ENCODE data around the gene PAK4. TPM values are rescaled to one million over a fixed set of nuclear protein-coding genes. Genes with fewer than 3 reads are reported as not detected.

PAK4 gene
- total RNA-seq, 1 experiment from 2014 or later = 90.1 TPM

- Histone ChIP-seq H4K20me1 (ENCODE audit: insufficient read depth) (no peaks in the 10 kb centered on the region), H3K4me1 (ENCODE audit: control insufficient read depth in 1 of 2, insufficient read depth in 2 of 2, low read length in 2 of 2) (peaks cover 11 to 40% of the 10 kb centered on the region in 2 experiments; a peak in 3 of 4 replicates), H3K9ac (ENCODE audit: low read length) (peak overlapping the region; percentile 76; the same call in 1 of the 2 replicates), H3K36me3 (ENCODE audit: control insufficient read depth in 1 of 2, insufficient read depth in 2 of 2, low read length in 2 of 2) (no peaks in the 10 kb centered on the region), H3K4me3 (replicated peaks in 1 of 2; ENCODE audit: low read depth in 1 of 2, low read length in 2 of 2) (no peak overlapping the region), H3K9me3 (ENCODE audit: control insufficient read depth in 1 of 2, insufficient read depth in 1 of 2, low read depth in 1 of 2, low read length in 2 of 2) (no peaks in the 10 kb centered on the region), H3K27ac (ENCODE audit: low read depth, low read length) (no peak overlapping the region), H3K79me2 (ENCODE audit: insufficient read depth, low read length) (peaks cover 10% of the 10 kb centered on the region; the same call in 1 of the 2 replicates), H2AFZ (ENCODE audit: low read depth, low read length, poor library complexity, severe bottlenecking) (no peak overlapping the region), H3K27me3 (ENCODE audit: insufficient read depth, low read length) (no peaks in the 10 kb centered on the region), H3K4me2 (ENCODE audit: low read length) (peak overlapping the region; percentile 92), H3K9me2 (ENCODE audit: insufficient read depth) (no peaks in the 10 kb centered on the region)
- ATAC-seq = no peak
- intact Hi-C loops (cut with micrococcal nuclease) = no loop called here
- BruUV-seq (replicated peaks) = no TSS peak
- RAD21 ChIA-PET (ENCODE audit: low non-redundant PET in 1 of 2, low total read pairs in 2 of 2, uncharacterized antibody in 2 of 2, unreplicated experiment in 2 of 2) = no interaction called here
- no peak for TF ChIP-seq FOSL1 (IDR thresholded peaks at IDR 0.05; ENCODE audit: low read depth)
- no peak for TF ChIP-seq POLR2A (IDR thresholded peaks at IDR 0.05; ENCODE audit: borderline replicate concordance, extremely low read depth, insufficient read depth, insufficient read length)
- TF ChIP-seq TCF7L2 (IDR thresholded peaks at IDR 0.05; ENCODE audit: borderline replicate concordance, extremely low read depth, insufficient read depth, insufficient read length) = no peak
- TF ChIP-seq EZH2 (IDR thresholded peaks at IDR 0.05) = no peak
- no peak for TF ChIP-seq JUND (IDR thresholded peaks at IDR 0.05)
- TF ChIP-seq, protein P1, sequence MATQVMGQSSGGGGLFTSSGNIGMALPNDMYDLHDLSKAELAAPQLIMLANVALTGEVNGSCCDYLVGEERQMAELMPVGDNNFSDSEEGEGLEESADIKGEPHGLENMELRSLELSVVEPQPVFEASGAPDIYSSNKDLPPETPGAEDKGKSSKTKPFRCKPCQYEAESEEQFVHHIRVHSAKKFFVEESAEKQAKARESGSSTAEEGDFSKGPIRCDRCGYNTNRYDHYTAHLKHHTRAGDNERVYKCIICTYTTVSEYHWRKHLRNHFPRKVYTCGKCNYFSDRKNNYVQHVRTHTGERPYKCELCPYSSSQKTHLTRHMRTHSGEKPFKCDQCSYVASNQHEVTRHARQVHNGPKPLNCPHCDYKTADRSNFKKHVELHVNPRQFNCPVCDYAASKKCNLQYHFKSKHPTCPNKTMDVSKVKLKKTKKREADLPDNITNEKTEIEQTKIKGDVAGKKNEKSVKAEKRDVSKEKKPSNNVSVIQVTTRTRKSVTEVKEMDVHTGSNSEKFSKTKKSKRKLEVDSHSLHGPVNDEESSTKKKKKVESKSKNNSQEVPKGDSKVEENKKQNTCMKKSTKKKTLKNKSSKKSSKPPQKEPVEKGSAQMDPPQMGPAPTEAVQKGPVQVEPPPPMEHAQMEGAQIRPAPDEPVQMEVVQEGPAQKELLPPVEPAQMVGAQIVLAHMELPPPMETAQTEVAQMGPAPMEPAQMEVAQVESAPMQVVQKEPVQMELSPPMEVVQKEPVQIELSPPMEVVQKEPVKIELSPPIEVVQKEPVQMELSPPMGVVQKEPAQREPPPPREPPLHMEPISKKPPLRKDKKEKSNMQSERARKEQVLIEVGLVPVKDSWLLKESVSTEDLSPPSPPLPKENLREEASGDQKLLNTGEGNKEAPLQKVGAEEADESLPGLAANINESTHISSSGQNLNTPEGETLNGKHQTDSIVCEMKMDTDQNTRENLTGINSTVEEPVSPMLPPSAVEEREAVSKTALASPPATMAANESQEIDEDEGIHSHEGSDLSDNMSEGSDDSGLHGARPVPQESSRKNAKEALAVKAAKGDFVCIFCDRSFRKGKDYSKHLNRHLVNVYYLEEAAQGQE (IDR thresholded peaks at IDR 0.05; ENCODE audit: low read depth) = no peak
- no peak for TF ChIP-seq RAD21 (IDR thresholded peaks at IDR 0.05; ENCODE audit: low read depth)
- TF ChIP-seq, protein P2, sequence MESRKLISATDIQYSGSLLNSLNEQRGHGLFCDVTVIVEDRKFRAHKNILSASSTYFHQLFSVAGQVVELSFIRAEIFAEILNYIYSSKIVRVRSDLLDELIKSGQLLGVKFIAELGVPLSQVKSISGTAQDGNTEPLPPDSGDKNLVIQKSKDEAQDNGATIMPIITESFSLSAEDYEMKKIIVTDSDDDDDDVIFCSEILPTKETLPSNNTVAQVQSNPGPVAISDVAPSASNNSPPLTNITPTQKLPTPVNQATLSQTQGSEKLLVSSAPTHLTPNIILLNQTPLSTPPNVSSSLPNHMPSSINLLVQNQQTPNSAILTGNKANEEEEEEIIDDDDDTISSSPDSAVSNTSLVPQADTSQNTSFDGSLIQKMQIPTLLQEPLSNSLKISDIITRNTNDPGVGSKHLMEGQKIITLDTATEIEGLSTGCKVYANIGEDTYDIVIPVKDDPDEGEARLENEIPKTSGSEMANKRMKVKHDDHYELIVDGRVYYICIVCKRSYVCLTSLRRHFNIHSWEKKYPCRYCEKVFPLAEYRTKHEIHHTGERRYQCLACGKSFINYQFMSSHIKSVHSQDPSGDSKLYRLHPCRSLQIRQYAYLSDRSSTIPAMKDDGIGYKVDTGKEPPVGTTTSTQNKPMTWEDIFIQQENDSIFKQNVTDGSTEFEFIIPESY (IDR thresholded peaks at IDR 0.05; ENCODE audit: extremely low read depth, insufficient replicate concordance, low read length) = no peak
- TF ChIP-seq CEBPB (IDR thresholded peaks at IDR 0.05; ENCODE audit: low read depth) = no peak
- TF ChIP-seq EGR1 (IDR thresholded peaks at IDR 0.05; ENCODE audit: low read depth) = no peak
- no peak for TF ChIP-seq ZNF274 (IDR thresholded peaks at IDR 0.05; ENCODE audit: low read depth, low read length)
- TF ChIP-seq YY1 (IDR thresholded peaks at IDR 0.05; ENCODE audit: extremely low read depth, insufficient replicate concordance, low read depth, low read length) = no peak
- POLR2A ChIA-PET = interaction anchor here (1.2 kb wide), 1 partner anchor 11 kb away, joined by 7 read pairs; no protein-coding TSS in a partner anchor
- no peak for DNase-seq (ENCODE audit: low read depth, low spot score)
- CTCF ChIA-PET = no interaction called here
These were observed 40.2 kb upstream of the PAK4 start for GRCh38 chr19:39085392-39085791.
